GM12878 (cell line): Measurements from ENCODE around the gene PPP1R3F. TPM values are rescaled to one million over a fixed set of nuclear protein-coding genes. Genes with fewer than 3 reads are reported as not detected.

Experiments used
- ATAC-seq: fragments of 200-7000 bp; cut with Tn5 transposase; 3 replicates; pipeline ENCODE4 v1.9.1; 2020; ENCODE audit warnings: mild to moderate bottlenecking, moderate library complexity
- BruUV-seq: library from RNA; stranded (reverse); fragments of 400-500 nt; replicated peaks from 2 replicates; lab custom pipeline; 2021; lab: Mats Ljungman, UMichigan
- CTCF ChIA-PET: fragments of 300-600 bp; sonication (Branson Sonifier 250); formaldehyde crosslinking; extraction: SDS; loops from one replicate; lab custom pipeline; 2021; ENCODE audit warnings: inconsistent platforms; lab: Yijun Ruan, JAX
- POLR2A ChIA-PET: fragments of 350-600 bp; formaldehyde crosslinking; extraction: SDS; loops from one replicate; lab custom pipeline; 2021; ENCODE audit warnings: inconsistent platforms; lab: Charles Lee
- RAD21 ChIA-PET: fragments of 300-600 bp; sonication (Branson Sonifier 250); formaldehyde crosslinking; loops from one replicate; lab custom pipeline; 2023; ENCODE audit warnings: antibody characterized with exemption; ENCODE audit not compliant: unreplicated experiment; lab: Charles Lee
- SMC1A ChIA-PET: fragments of 300-600 bp; sonication (Branson Sonifier 250); formaldehyde crosslinking; loops from one replicate; lab custom pipeline; 2023; ENCODE audit not compliant: unreplicated experiment, uncharacterized antibody; lab: Charles Lee
- DNase-seq: peaks from one replicate; pipeline ENCODE4 v3.0.0-alpha.2; 2011; ENCODE audit warnings: low read depth, low spot score
- FAIRE-seq: peaks from 3 replicates; lab custom pipeline; 2011; peaks lifted over from hg19 to GRCh38; lab: Jason Lieb, UNC
- H2AFZ ChIP-seq: 2 replicates; pipeline ENCODE4 v1.6.0; 2011; ENCODE audit warnings: low read depth, low read length, control low read depth; ENCODE audit not compliant: control insufficient read depth
- H3K27ac ChIP-seq: 2 replicates; pipeline ENCODE4 v1.5.1; 2011; ENCODE audit warnings: control low read depth; ENCODE audit not compliant: control insufficient read depth, insufficient read depth
- H3K27me3 ChIP-seq, 2 experiments: replicated peaks in 1 of 2; 2 replicates each; pipeline versions ENCODE4 v1.6.0 to v1.6.1; 2011; ENCODE audit warnings: low read length in 1 of 2; ENCODE audit not compliant: control insufficient read depth in 2 of 2, insufficient read depth in 2 of 2
- H3K36me3 ChIP-seq, 2 experiments: 2 replicates each; pipeline ENCODE4 v1.5.1; 2011; ENCODE audit warnings: low read length in 1 of 2; ENCODE audit not compliant: control insufficient read depth in 2 of 2, insufficient read depth in 2 of 2
- H3K4me1 ChIP-seq: 2 replicates; pipeline ENCODE4 v1.6.1; 2011; ENCODE audit warnings: mild to moderate bottlenecking, low read length, moderate library complexity, mixed read lengths; ENCODE audit not compliant: control insufficient read depth, insufficient read depth
- H3K4me2 ChIP-seq: 2 replicates; pipeline ENCODE4 v1.6.0; 2011; ENCODE audit warnings: control low read depth; ENCODE audit not compliant: control insufficient read depth, insufficient read depth
- H3K4me3 ChIP-seq: fragments of 200-600 bp; sonication (generic); 2 replicates; pipeline ENCODE4 v1.5.1; 2016
- H3K79me2 ChIP-seq: 2 replicates; pipeline ENCODE4 v1.6.0; 2011; ENCODE audit warnings: low read length; ENCODE audit not compliant: control insufficient read depth, insufficient read depth
- H3K9ac ChIP-seq: 2 replicates; pipeline ENCODE4 v1.8.0; 2011; ENCODE audit warnings: low read length, control low read depth, mixed read lengths; ENCODE audit not compliant: control insufficient read depth, insufficient read depth
- H3K9me3 ChIP-seq: replicated peaks from 3 replicates; pipeline ENCODE4 v1.5.1; 2011; ENCODE audit warnings: mild to moderate bottlenecking, low read length; ENCODE audit not compliant: control insufficient read depth, insufficient read depth
- H4K20me1 ChIP-seq: 2 replicates; pipeline ENCODE4 v1.6.0; 2011; ENCODE audit not compliant: control insufficient read depth, insufficient read depth
- CBFB ChIP-seq: IDR thresholded peaks from 2 replicates; pipeline ENCODE4 v1.6.1; 2016; ENCODE audit warnings: antibody characterized with exemption, low read depth
- CHD4 ChIP-seq: fragments of 200-600 bp; sonication (generic); IDR thresholded peaks from 2 replicates; pipeline ENCODE4 v1.6.1; 2016; ENCODE audit warnings: mild to moderate bottlenecking
- HCFC1 ChIP-seq: fragments of 150-350 bp; IDR thresholded peaks from 2 replicates; pipeline ENCODE4 v1.6.1; 2014; ENCODE audit warnings: low read length
- IKZF2 ChIP-seq, 2 experiments: fragments of 450-650 bp; IDR thresholded peaks; 2 replicates each; pipeline ENCODE4 v1.6.1; 2017; ENCODE audit warnings: mild to moderate bottlenecking in 2 of 2, moderate library complexity in 2 of 2
- PAX5 ChIP-seq: IDR thresholded peaks from 2 replicates; pipeline ENCODE4 v1.6.1; 2011; ENCODE audit warnings: low read depth, low read length, borderline replicate concordance
- SPI1 ChIP-seq: IDR thresholded peaks from 2 replicates; pipeline ENCODE4 v1.6.1; 2011; ENCODE audit warnings: low read depth, mild to moderate bottlenecking, low read length, moderate library complexity, borderline replicate concordance; ENCODE audit not compliant: insufficient read depth
- ZSCAN29 ChIP-seq: fragments of 450-650 bp; IDR thresholded peaks from 2 replicates; pipeline ENCODE4 v1.6.1; 2017; ENCODE audit warnings: mild to moderate bottlenecking, moderate library complexity
- WGBS: methylation state at CpG from one replicate; pipeline ENCODE4 v1.1.6; 2016; ENCODE audit warnings: low lambda C conversion rate; ENCODE audit not compliant: insufficient replicate concordance, insufficient coverage; ENCODE audit errors: missing lambda C conversion rate; 5-methylcytosine and 5-hydroxymethylcytosine counted together
- in situ Hi-C: fragments of 300-500 bp; cut with MboI; formaldehyde crosslinking; loops from 9 replicates; pipeline ENCODE4 v1.14.3; 2018; ENCODE audit warnings: mixed read lengths
- intact Hi-C: fragments of 100-400 bp; cut with micrococcal nuclease; formaldehyde crosslinking; loops from one replicate; pipeline ENCODE4 v1.14.2; 2022; ENCODE audit not compliant: unreplicated experiment
- polyA plus RNA-seq, 11 experiments: library from polyadenylated mRNA; depleted of rRNA in 4 of 11; unstranded in 6 of 11; stranded (reverse) in 5 of 11; fragments of >200 nt; fragmentation: Nextera tagmentation in 4 of 11; fragmentation: Illumina TruSeq in 1 of 11; extraction: Ambion mirVana in 4 of 11; extraction: Trizol in 1 of 11; gene quantifications; 1 replicate in 1 of 11; 2 replicates in 10 of 11; pipeline versions ENCODE4 v1.2.1 to v1.2.3, GENCODE V29; 2011 to 2016; ENCODE audit warnings: inconsistent platforms in 2 of 11, missing spikeins in 2 of 11, low read depth in 1 of 11
- total RNA-seq, 4 experiments: library from RNA; depleted of rRNA in 3 of 4; stranded (reverse); fragments of >200 nt in 3 of 4; fragmentation: Illumina TruSeq in 1 of 4; extraction: Trizol in 1 of 4; gene quantifications; 2 replicates each; pipeline versions ENCODE4 v1.2.1 to v1.2.3, GENCODE V29; 2013 to 2021
- TF ChIP-seq, protein P1 (sequence below): IDR thresholded peaks from 2 replicates; pipeline ENCODE4 v1.6.1; 2012; ENCODE audit warnings: low read depth, low read length, improper control_type of control experiment

Gene PPP1R3F
- total and polyA plus RNA-seq, 10 of the 15 experiments (the other 5 are each of a cell fraction or from before 2014, with no cell fraction given), result 0.18 to 4.4 (median 1.00) TPM

DNA sequence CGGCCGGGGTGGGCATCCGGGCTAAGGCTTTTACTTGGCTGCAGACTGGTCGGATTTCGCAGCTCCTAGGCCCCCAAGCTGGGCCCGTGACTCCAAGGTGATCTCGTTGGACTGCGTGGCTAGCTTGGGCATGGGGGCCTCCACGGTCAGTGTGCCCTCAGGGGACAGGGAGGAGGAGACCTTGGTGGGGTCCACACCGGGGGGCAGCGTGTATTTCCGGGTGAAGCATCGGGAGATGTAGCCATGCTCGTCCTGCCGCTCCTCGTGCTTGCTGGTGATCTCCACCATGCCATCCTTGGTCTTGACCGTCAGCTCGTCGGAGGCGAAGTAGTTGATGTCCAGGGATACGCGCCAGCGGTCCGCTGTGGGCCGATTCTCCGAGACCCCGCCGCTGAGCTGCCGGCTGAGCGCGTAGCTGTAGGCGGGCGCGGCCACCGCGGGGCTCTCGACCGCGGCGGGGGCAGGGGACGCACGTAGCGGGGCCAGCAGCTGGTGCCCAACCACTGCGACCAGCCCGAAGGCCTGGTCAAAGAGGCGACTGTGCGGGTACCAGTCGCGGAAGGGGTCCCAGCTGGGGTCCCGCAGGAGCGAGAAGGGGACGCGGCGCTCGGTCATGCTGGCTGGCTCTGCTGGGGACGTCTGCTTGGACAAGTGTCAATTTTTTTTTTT lies 35.6 kb upstream of the PPP1R3F start:
- no peak overlapping the region for H3K4me3 ChIP-seq
- CTCF ChIA-PET, result no interaction called here
- TF ChIP-seq CHD4, result no peak
- TF ChIP-seq HCFC1, result no peak
- TF ChIP-seq, protein P1, sequence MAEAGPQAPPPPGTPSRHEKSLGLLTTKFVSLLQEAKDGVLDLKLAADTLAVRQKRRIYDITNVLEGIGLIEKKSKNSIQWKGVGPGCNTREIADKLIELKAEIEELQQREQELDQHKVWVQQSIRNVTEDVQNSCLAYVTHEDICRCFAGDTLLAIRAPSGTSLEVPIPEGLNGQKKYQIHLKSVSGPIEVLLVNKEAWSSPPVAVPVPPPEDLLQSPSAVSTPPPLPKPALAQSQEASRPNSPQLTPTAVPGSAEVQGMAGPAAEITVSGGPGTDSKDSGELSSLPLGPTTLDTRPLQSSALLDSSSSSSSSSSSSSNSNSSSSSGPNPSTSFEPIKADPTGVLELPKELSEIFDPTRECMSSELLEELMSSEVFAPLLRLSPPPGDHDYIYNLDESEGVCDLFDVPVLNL, result no peak
- no peak for TF ChIP-seq ZSCAN29
- in situ Hi-C loops (no loop called here), intact Hi-C loops (no loop called here)
- POLR2A ChIA-PET, result interaction anchor here (0.7 kb wide), 1 partner anchor 33 kb away, joined by 3 read pairs; no protein-coding TSS in a partner anchor
- H2AFZ ChIP-seq, result no peak overlapping the region
- H3K9me3 ChIP-seq, result no peaks in the 10 kb centered on the region; the same call in 2 of the 3 replicates
- no peak overlapping the region for H3K27ac ChIP-seq
- BruUV-seq, result no TSS peak
- H3K4me1 ChIP-seq, result peaks cover 5% of the 10 kb centered on the region
- FAIRE-seq, result no peak
- H3K4me2 ChIP-seq, result no peak overlapping the region
- RAD21 ChIA-PET, result interaction anchor here (1.4 kb wide), 1 partner anchor 43 kb away, joined by 6 read pairs; no protein-coding TSS in a partner anchor
- no peaks in the 10 kb centered on the region for H3K36me3 ChIP-seq
- peaks cover 3% of the 10 kb centered on the region; the same call in 1 of the 2 replicates for H3K79me2 ChIP-seq
- H3K9ac ChIP-seq, result no peak overlapping the region
- SMC1A ChIA-PET, result no interaction called here
- DNase-seq, result no peak
- 86% methylated on average over 55 of the region's 56 CpGs for WGBS
- no peak for ATAC-seq
- no peaks in the 10 kb centered on the region for H4K20me1 ChIP-seq
- H3K27me3 ChIP-seq, result no peaks in the 10 kb centered on the region

DNA sequence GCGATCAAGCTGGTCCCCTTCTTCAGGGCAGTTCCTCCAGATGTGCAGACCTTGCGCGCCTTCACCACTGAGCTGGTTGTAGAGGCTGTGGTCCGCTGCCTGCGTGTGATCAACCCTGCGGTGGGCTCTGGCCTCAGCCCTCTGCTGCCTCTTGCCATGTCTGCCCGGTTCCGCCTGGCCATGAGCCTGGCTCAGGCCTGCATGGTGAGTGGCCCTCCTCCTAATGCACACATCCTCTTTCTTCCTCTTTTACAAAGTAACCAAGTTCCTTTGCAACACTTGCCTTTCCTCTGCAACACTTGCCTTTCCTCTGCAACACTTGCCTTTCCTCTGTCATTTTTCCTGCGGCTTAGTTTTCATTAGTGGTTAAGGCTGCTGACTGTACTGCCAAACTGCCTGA lies 32.5 kb upstream of the PPP1R3F start:
- no peak for DNase-seq
- TF ChIP-seq CBFB (no peak), SPI1 (peak; percentile 46; the same call in 1 of the 2 replicates), PAX5 (no peak), IKZF2 (IDR thresholded peaks at IDR 0.05) (0 out of 4 replicates have a peak, but pooled peaks of 1 of the 2 experiments have one; percentile 11)
- peak overlapping the region; percentile 82 for H3K4me2 ChIP-seq
- no TSS peak for BruUV-seq
- H3K27ac ChIP-seq, result peak overlapping the region; percentile 48
- H3K9me3 ChIP-seq, result no peaks in the 10 kb centered on the region; the same call in 2 of the 3 replicates
- H3K27me3 ChIP-seq, result no peaks in the 10 kb centered on the region
- no peaks in the 10 kb centered on the region for H4K20me1 ChIP-seq
- FAIRE-seq, result no peak
- H3K36me3 ChIP-seq, result no peaks in the 10 kb centered on the region
- H2AFZ ChIP-seq, result no peak overlapping the region
- peak; percentile 72 for ATAC-seq
- 49% methylated on average over 9 of the region's 9 CpGs for WGBS
- H3K79me2 ChIP-seq, result peaks cover 3% of the 10 kb centered on the region; the same call in 1 of the 2 replicates
- ChIA-PET CTCF (interaction anchor here (0.7 to 1.5 kb wide), 3 partner anchors 45 to 517 kb away, joined by 3 read pairs; no protein-coding TSS in a partner anchor), RAD21 (interaction anchor here (1.0 to 1.5 kb wide), 2 partner anchors 32 to 44 kb away, joined by 3 to 4 read pairs; partner anchors contain the start of gene PPP1R3F), POLR2A (no interaction called here), SMC1A (interaction anchor here (2.6 kb wide), 1 partner anchor 45 kb away, joined by 9 read pairs; no protein-coding TSS in a partner anchor)
- H3K9ac ChIP-seq, result peak overlapping the region; percentile 48
- intact Hi-C loops (loop anchor here (5.0 kb wide), 1 partner anchor 45 kb away; no protein-coding TSS in a partner anchor), in situ Hi-C loops (no loop called here)
- H3K4me1 ChIP-seq, result peaks cover 5% of the 10 kb centered on the region
- peak overlapping the region; percentile 62 for H3K4me3 ChIP-seq
